HEK293 (cell line): ENCODE data around the gene TTC39A.
A peak's percentile ranks its signal among the peaks of the same experiment; 100 is the strongest.

Experiments
- CTCF ChIA-PET: fragments of 350-600 bp; formaldehyde crosslinking; extraction: SDS; loops from one replicate; lab custom pipeline; 2021; ENCODE audit warnings: antibody characterized with exemption; lab: Yijun Ruan, JAX
- POLR2A ChIA-PET: fragments of 300-600 bp; formaldehyde crosslinking; extraction: SDS; loops from one replicate; lab custom pipeline; 2020; ENCODE audit warnings: antibody characterized with exemption, inconsistent platforms; lab: Yijun Ruan, JAX
- H3K27ac ChIP-seq: fragments of 200-500 bp; sonication (Bioruptor generic); 2 replicates; pipeline ENCODE4 v1.5.1; 2014; ENCODE audit warnings: low read depth, low read length, control low read depth, inconsistent platforms; ENCODE audit errors: extremely low read depth
- H3K36me3 ChIP-seq, 2 experiments: fragments of 200-500 bp in 1 of 2; sonication (Bioruptor generic) in 1 of 2; 1 replicate in 1 of 2; 2 replicates in 1 of 2; pipeline ENCODE4 v1.5.1; 2014 to 2017; ENCODE audit warnings: inconsistent platforms in 2 of 2, low read length in 2 of 2; ENCODE audit not compliant: control insufficient read depth in 2 of 2, insufficient read depth in 1 of 2
- H3K4me1 ChIP-seq: fragments of 200-500 bp; sonication (Bioruptor generic); 2 replicates; pipeline ENCODE4 v1.5.1; 2014; ENCODE audit warnings: mild to moderate bottlenecking, low read length, inconsistent platforms; ENCODE audit not compliant: control insufficient read depth, insufficient read depth
- H3K4me3 ChIP-seq: 2 replicates; pipeline ENCODE4 v1.5.1; 2011; ENCODE audit warnings: low read depth, mild to moderate bottlenecking, control low read depth, low read length, moderate library complexity
- H3K9me3 ChIP-seq: fragments of 200-500 bp; sonication (Bioruptor generic); 2 replicates; pipeline ENCODE4 v1.5.1; 2014; ENCODE audit warnings: low read depth, low read length, inconsistent platforms; ENCODE audit not compliant: control insufficient read depth, insufficient read depth
- BCL11A ChIP-seq: fragments of 450-650 bp; formaldehyde crosslinking; IDR thresholded peaks from 2 replicates; pipeline ENCODE4 v1.5.1; 2016; ENCODE audit warnings: low read depth, missing biosample characterization, missing genetic modification characterization
- BCL11B ChIP-seq: fragments of 450-650 bp; formaldehyde crosslinking; IDR thresholded peaks from 2 replicates; pipeline ENCODE4 v1.5.1; 2016; ENCODE audit warnings: low read depth, missing biosample characterization, missing genetic modification characterization
- GFI1B ChIP-seq: fragments of 450-650 bp; formaldehyde crosslinking; IDR thresholded peaks from 2 replicates; pipeline ENCODE4 v1.5.1; 2016; ENCODE audit warnings: missing biosample characterization, missing genetic modification characterization
- KLF1 ChIP-seq: fragments of 450-650 bp; formaldehyde crosslinking; IDR thresholded peaks from 2 replicates; pipeline ENCODE4 v1.5.1; 2016; ENCODE audit warnings: missing biosample characterization, missing genetic modification characterization
- KLF9 ChIP-seq: fragments of 450-650 bp; formaldehyde crosslinking; IDR thresholded peaks from 2 replicates; pipeline ENCODE4 v1.5.1; 2016; ENCODE audit warnings: missing biosample characterization, missing genetic modification characterization, low read depth
- PRDM1 ChIP-seq: fragments of 450-650 bp; formaldehyde crosslinking; IDR thresholded peaks from 2 replicates; pipeline ENCODE4; 2016; ENCODE audit warnings: missing biosample characterization, missing genetic modification characterization
- SP2 ChIP-seq: fragments of 450-650 bp; formaldehyde crosslinking; IDR thresholded peaks from 2 replicates; pipeline ENCODE4 v1.5.1; 2016; ENCODE audit warnings: missing biosample characterization, missing genetic modification characterization
- SP7 ChIP-seq: fragments of 450-650 bp; formaldehyde crosslinking; IDR thresholded peaks from 2 replicates; pipeline ENCODE4 v1.5.1; 2016; ENCODE audit warnings: missing biosample characterization, missing genetic modification characterization
- ZBTB26 ChIP-seq: fragments of 450-650 bp; formaldehyde crosslinking; optimal IDR thresholded peaks from 2 replicates; pipeline ENCODE3; 2016; ENCODE audit warnings: missing biosample characterization, mild to moderate bottlenecking, missing genetic modification characterization
- ZBTB44 ChIP-seq: fragments of 450-650 bp; IDR thresholded peaks from 2 replicates; pipeline ENCODE4 v1.5.1; 2018; ENCODE audit warnings: missing biosample characterization, mild to moderate bottlenecking, missing genetic modification characterization
- ZFHX2 ChIP-seq: fragments of 450-650 bp; formaldehyde crosslinking; conservative IDR thresholded peaks from 2 replicates; pipeline ENCODE4 v1.5.1; 2016; ENCODE audit warnings: missing biosample characterization, missing genetic modification characterization
- ZNF175 ChIP-seq: fragments of 450-650 bp; formaldehyde crosslinking; IDR thresholded peaks from 2 replicates; pipeline ENCODE4 v1.5.1; 2016; ENCODE audit warnings: missing biosample characterization, missing genetic modification characterization
- ZNF2 ChIP-seq: fragments of 450-650 bp; formaldehyde crosslinking; IDR thresholded peaks from 2 replicates; pipeline ENCODE4 v1.5.1; 2016; ENCODE audit warnings: missing biosample characterization, missing genetic modification characterization
- ZNF239 ChIP-seq: fragments of 450-650 bp; formaldehyde crosslinking; IDR thresholded peaks from 2 replicates; pipeline ENCODE4 v1.5.1; 2016; ENCODE audit warnings: missing biosample characterization, missing genetic modification characterization
- ZNF292 ChIP-seq: fragments of 450-650 bp; formaldehyde crosslinking; IDR thresholded peaks from 2 replicates; pipeline ENCODE4 v1.5.1; 2016; ENCODE audit warnings: low read depth, missing biosample characterization, missing genetic modification characterization, borderline replicate concordance
- ZNF341 ChIP-seq: fragments of 450-650 bp; formaldehyde crosslinking; IDR thresholded peaks from 2 replicates; pipeline ENCODE4; 2016; ENCODE audit warnings: low read depth, missing biosample characterization, missing genetic modification characterization
- ZNF521 ChIP-seq: fragments of 450-650 bp; formaldehyde crosslinking; IDR thresholded peaks from 2 replicates; pipeline ENCODE4 v1.5.1; 2017; ENCODE audit warnings: missing biosample characterization, mild to moderate bottlenecking, missing genetic modification characterization
- ZNF558 ChIP-seq: fragments of 450-650 bp; formaldehyde crosslinking; IDR thresholded peaks from 2 replicates; pipeline ENCODE4 v1.5.1; 2016; ENCODE audit warnings: missing biosample characterization, missing genetic modification characterization
- ZNF768 ChIP-seq: fragments of 450-650 bp; formaldehyde crosslinking; IDR thresholded peaks from 2 replicates; pipeline ENCODE4 v1.5.1; 2018; ENCODE audit warnings: missing biosample characterization, mild to moderate bottlenecking, missing genetic modification characterization
- ZSCAN18 ChIP-seq: fragments of 450-650 bp; formaldehyde crosslinking; IDR thresholded peaks from 2 replicates; pipeline ENCODE4 v1.5.1; 2016; ENCODE audit warnings: missing biosample characterization, missing genetic modification characterization
- TF ChIP-seq, protein P1 (sequence below): fragments of 450-650 bp; formaldehyde crosslinking; IDR thresholded peaks from 2 replicates; pipeline ENCODE4 v1.5.1; 2016; ENCODE audit warnings: missing biosample characterization, missing genetic modification characterization
- TF ChIP-seq, protein P2 (sequence below): fragments of 450-650 bp; formaldehyde crosslinking; IDR thresholded peaks from 2 replicates; pipeline ENCODE4 v1.5.1; 2016; ENCODE audit warnings: missing biosample characterization, missing genetic modification characterization, borderline replicate concordance

The TTC39A gene

GRCh38 chr1:51296383-51297357 is 33.7 kb downstream of the TTC39A start (continued):
- TF ChIP-seq SP7 (tag by site-specific recombination), result peak; percentile 47; the same call in 1 of the 2 replicates
- TF ChIP-seq, protein P1, sequence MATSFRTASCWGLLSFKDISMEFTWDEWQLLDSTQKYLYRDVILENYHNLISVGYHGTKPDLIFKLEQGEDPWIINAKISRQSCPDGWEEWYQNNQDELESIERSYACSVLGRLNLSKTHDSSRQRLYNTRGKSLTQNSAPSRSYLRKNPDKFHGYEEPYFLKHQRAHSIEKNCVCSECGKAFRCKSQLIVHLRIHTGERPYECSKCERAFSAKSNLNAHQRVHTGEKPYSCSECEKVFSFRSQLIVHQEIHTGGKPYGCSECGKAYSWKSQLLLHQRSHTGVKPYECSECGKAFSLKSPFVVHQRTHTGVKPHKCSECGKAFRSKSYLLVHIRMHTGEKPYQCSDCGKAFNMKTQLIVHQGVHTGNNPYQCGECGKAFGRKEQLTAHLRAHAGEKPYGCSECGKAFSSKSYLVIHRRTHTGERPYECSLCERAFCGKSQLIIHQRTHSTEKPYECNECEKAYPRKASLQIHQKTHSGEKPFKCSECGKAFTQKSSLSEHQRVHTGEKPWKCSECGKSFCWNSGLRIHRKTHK (tag by site-specific recombination), result no peak
- TF ChIP-seq, protein P2, sequence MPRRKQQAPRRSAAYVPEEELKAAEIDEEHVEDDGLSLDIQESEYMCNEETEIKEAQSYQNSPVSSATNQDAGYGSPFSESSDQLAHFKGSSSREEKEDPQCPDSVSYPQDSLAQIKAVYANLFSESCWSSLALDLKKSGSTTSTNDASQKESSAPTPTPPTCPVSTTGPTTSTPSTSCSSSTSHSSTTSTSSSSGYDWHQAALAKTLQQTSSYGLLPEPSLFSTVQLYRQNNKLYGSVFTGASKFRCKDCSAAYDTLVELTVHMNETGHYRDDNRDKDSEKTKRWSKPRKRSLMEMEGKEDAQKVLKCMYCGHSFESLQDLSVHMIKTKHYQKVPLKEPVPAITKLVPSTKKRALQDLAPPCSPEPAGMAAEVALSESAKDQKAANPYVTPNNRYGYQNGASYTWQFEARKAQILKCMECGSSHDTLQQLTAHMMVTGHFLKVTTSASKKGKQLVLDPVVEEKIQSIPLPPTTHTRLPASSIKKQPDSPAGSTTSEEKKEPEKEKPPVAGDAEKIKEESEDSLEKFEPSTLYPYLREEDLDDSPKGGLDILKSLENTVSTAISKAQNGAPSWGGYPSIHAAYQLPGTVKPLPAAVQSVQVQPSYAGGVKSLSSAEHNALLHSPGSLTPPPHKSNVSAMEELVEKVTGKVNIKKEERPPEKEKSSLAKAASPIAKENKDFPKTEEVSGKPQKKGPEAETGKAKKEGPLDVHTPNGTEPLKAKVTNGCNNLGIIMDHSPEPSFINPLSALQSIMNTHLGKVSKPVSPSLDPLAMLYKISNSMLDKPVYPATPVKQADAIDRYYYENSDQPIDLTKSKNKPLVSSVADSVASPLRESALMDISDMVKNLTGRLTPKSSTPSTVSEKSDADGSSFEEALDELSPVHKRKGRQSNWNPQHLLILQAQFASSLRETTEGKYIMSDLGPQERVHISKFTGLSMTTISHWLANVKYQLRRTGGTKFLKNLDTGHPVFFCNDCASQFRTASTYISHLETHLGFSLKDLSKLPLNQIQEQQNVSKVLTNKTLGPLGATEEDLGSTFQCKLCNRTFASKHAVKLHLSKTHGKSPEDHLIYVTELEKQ (tag by site-specific recombination), result no peak
- TF ChIP-seq PRDM1 (tag by site-specific recombination), result no peak
- peak; percentile 35 for TF ChIP-seq SP2 (tag by site-specific recombination)
- no peak for TF ChIP-seq ZNF558 (tag by site-specific recombination)
- TF ChIP-seq ZNF768 (tag by site-specific recombination), result no peak
- no peak for TF ChIP-seq BCL11B (tag by site-specific recombination)
- TF ChIP-seq, all 188 proteins: peak for 31

- H3K4me3 ChIP-seq, result no peak overlapping the region
- ChIA-PET CTCF (interaction anchor here (0.6 to 2.7 kb wide), 24 partner anchors 7 to 715 kb away, joined by 3 to 39 read pairs (median 5); partner anchors contain the start of genes CDKN2C and RNF11), POLR2A (interaction anchor here (1.2 kb wide), 1 partner anchor 11 kb away, joined by 4 read pairs; no protein-coding TSS in a partner anchor)
- H3K9me3 ChIP-seq, result no peaks in the 10 kb centered on the region
- no peaks in the 10 kb centered on the region for H3K4me1 ChIP-seq
- no peak for TF ChIP-seq ZNF2 (tag by site-specific recombination)
- no peak for TF ChIP-seq ZFHX2
- TF ChIP-seq ZBTB44 (tag by site-specific recombination), result no peak
- TF ChIP-seq KLF9 (tag by site-specific recombination), result no peak
- no peak overlapping the region for H3K27ac ChIP-seq
- peaks cover 0 to 11% of the 10 kb centered on the region in 2 experiments; a peak in 2 of 3 replicates for H3K36me3 ChIP-seq
These were observed 34.4 kb downstream of the TTC39A start for GRCh38 chr1:51295926-51296325.

DNA sequence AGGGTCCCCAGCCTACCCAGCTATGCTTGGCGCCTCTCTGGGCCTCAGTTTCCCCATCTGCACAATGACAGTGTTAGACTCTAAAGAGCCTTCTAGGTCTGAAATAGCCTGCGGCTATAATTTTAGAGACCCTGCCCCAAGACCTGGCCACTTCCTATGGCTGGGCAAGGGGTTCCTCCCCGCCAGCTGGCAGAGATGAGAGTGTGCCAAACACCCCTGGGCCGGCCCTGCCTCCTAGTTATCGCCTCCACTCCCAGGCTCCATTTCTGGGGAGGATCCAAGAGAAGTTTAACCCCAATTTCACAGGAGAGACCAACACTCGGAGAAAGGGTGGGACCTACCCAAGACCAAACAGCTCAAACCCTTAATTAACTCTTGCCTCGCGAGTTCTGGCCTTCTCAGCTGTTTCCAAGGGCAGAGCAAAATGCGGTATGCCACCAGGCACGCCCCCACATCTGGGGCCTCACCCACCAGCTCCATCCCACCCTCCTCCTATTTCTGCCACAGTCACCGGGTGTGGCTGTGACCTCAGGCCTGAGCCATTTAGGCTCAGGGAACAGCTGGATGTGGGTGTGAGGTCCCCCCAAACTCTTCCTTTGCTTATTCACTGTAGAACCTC is 35.7 kb downstream of the TTC39A start:
- Histone ChIP-seq H3K27ac (no peak overlapping the region), H3K4me3 (no peak overlapping the region), H3K9me3 (no peaks in the 10 kb centered on the region), H3K36me3 (peaks cover 0 to 12% of the 10 kb centered on the region in 2 experiments; a peak in 2 of 3 replicates), H3K4me1 (no peaks in the 10 kb centered on the region)
- ChIA-PET CTCF (interaction anchor here (0.7 to 2.7 kb wide), 6 partner anchors 19 to 241 kb away, joined by 3 to 13 read pairs (median 4); no protein-coding TSS in a partner anchor), POLR2A (no interaction called here)
- TF ChIP-seq ZNF521 (tag by site-specific recombination), result no peak
- TF ChIP-seq GFI1B, result no peak
- TF ChIP-seq BCL11A, result no peak
- TF ChIP-seq KLF1 (tag by site-specific recombination), result peak; percentile 86
- no peak for TF ChIP-seq ZNF292
- no peak for TF ChIP-seq ZNF341
- TF ChIP-seq ZBTB26, result no peak
- no peak for TF ChIP-seq ZNF239 (tag by site-specific recombination)
- no peak for TF ChIP-seq ZSCAN18 (tag by site-specific recombination)
- TF ChIP-seq ZNF175 (tag by site-specific recombination), result no peak
